Activated naive CD4-positive, alpha-beta T cell treated with anti-CD3 and anti-CD28 coated beads, Interleukin-2, amount 50 U/mL, for 24 hours (primary cell): ENCODE measurements around the gene DCD.

Experiments used
- H3K27ac Mint-ChIP-seq: one replicate; pipeline ENCODE4 v1.8.0; 2021; ENCODE audit warnings: mild to moderate bottlenecking, mixed read lengths
- H3K27me3 Mint-ChIP-seq: one replicate; pipeline ENCODE4 v1.8.0; 2021; ENCODE audit warnings: mixed read lengths
- H3K36me3 Mint-ChIP-seq: one replicate; pipeline ENCODE4 v1.8.0; 2021; ENCODE audit warnings: mixed read lengths
- H3K4me1 Mint-ChIP-seq: one replicate; pipeline ENCODE4 v1.8.0; 2021; ENCODE audit warnings: mixed read lengths
- H3K4me3 Mint-ChIP-seq: one replicate; pipeline ENCODE4 v1.8.0; 2021; ENCODE audit warnings: mild to moderate bottlenecking, mixed read lengths
- H3K9me3 Mint-ChIP-seq: one replicate; pipeline ENCODE4 v1.8.0; 2021; ENCODE audit warnings: mixed read lengths

The DCD gene

DNA sequence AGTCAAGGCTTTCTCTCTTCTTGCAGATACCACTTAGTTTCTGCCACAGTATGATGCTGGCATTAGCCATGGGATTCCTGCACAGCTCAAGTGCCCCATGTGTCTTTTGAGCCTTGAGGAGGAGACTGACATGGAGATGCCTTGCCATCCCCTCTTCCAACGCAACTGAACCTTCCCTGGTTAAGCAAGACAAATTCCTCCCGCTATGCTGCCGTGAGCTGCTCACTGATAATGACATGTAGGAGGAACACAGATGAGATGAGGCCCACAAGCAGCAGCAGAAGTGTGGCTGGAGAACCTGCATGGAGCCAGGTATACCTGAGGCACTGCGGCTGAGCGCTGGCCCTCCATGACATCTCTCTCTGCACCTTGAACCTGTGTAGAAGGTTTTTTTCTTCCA lies 44.3 kb downstream of the DCD start:
- Mint-ChIP-seq H3K9me3 (no peaks in the 10 kb centered on the region), H3K27ac (no peak overlapping the region), H3K27me3 (no peaks in the 10 kb centered on the region), H3K4me3 (no peak overlapping the region), H3K36me3 (no peaks in the 10 kb centered on the region), H3K4me1 (peaks cover 9% of the 10 kb centered on the region)

DNA sequence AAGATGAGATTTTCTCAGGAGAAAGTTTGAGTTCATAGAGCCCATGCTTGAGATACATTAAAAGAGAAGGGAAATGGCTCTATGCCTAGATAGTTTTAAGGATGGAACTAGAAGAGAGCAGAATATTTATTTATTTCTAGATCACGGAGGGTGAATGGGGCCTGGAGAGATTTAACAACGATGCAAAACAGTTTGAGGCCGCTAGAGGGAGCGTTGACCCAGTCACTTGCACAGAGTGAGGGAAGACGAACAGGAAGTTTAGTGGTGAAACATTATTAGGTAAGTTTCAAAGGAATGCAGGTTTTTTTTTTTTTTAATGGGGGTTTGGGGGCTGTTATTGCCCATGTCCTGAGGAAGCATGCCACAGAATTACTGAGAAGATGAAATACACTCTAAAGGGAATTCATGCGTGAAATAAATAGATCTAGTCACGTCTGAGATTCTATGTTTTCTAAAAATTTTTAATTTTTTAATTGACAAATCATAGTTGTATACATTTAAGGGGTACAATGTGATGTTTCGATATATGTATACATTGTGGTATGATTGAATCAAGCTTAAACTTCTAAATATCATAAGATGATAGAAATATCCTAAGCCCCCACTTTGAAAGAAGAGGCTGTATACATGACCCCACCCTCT lies 44.9 kb downstream of the DCD start:
- no peaks in the 10 kb centered on the region for H3K36me3 Mint-ChIP-seq
- H3K4me1 Mint-ChIP-seq, result peaks cover 9% of the 10 kb centered on the region
- H3K9me3 Mint-ChIP-seq, result no peaks in the 10 kb centered on the region
- H3K4me3 Mint-ChIP-seq, result no peak overlapping the region
- H3K27ac Mint-ChIP-seq, result peak overlapping the region; percentile 12
- H3K27me3 Mint-ChIP-seq, result peaks cover 2% of the 10 kb centered on the region

GRCh38 chr12:54602661-54603060 lies 45.5 kb downstream of the DCD start:
- Mint-ChIP-seq H3K4me3 (no peak overlapping the region), H3K27me3 (peaks cover 2% of the 10 kb centered on the region), H3K9me3 (no peaks in the 10 kb centered on the region), H3K27ac (peak overlapping the region; percentile 12), H3K4me1 (peaks cover 9% of the 10 kb centered on the region), H3K36me3 (no peaks in the 10 kb centered on the region)

GRCh38 chr12:54601841-54602240 lies 46.3 kb downstream of the DCD start:
- no peaks in the 10 kb centered on the region for H3K36me3 Mint-ChIP-seq
- no peak overlapping the region for H3K27ac Mint-ChIP-seq
- no peak overlapping the region for H3K4me3 Mint-ChIP-seq
- H3K9me3 Mint-ChIP-seq, result no peaks in the 10 kb centered on the region
- peaks cover 2% of the 10 kb centered on the region for H3K27me3 Mint-ChIP-seq
- H3K4me1 Mint-ChIP-seq, result peaks cover 9% of the 10 kb centered on the region

DNA sequence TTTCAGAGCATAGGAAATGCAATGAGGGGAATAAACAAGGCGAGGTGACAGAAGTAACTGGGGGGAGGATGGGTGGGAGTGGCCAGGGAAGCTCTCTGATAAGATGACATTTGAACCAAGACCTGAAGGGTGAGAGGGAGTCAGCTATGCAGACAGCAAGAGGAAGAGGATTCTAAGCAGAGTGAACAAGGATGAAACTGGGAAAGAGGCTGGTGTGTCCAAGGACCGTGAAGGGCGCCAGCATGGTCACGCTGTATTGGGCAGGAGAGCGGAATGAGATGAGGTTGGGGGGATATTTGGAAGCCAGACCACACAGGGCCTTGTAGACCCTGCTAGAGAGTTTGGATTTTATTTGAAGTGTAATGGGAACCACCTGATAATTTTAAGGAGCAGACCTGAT lies 49.2 kb downstream of the DCD start:
- Mint-ChIP-seq H3K27me3 (peaks cover 2% of the 10 kb centered on the region), H3K27ac (peak overlapping the region; percentile 53), H3K9me3 (no peaks in the 10 kb centered on the region), H3K4me1 (peaks cover 15% of the 10 kb centered on the region), H3K36me3 (no peaks in the 10 kb centered on the region), H3K4me3 (no peak overlapping the region)

GRCh38 chr12:54596526-54596946 lies 51.6 kb downstream of the DCD start:
- Mint-ChIP-seq H3K27me3 (peaks cover 2% of the 10 kb centered on the region), H3K27ac (no peak overlapping the region), H3K4me1 (peaks cover 7% of the 10 kb centered on the region), H3K9me3 (no peaks in the 10 kb centered on the region), H3K36me3 (no peaks in the 10 kb centered on the region), H3K4me3 (no peak overlapping the region)

- peaks cover 7% of the 10 kb centered on the region for H3K4me1 Mint-ChIP-seq
- no peaks in the 10 kb centered on the region for H3K36me3 Mint-ChIP-seq
- H3K4me3 Mint-ChIP-seq, result no peak overlapping the region
- H3K27ac Mint-ChIP-seq, result no peak overlapping the region
- no peaks in the 10 kb centered on the region for H3K9me3 Mint-ChIP-seq
- H3K27me3 Mint-ChIP-seq, result peaks cover 2% of the 10 kb centered on the region
These were observed 52.7 kb downstream of the DCD start for GRCh38 chr12:54595471-54595870.
